Measurements from ENCODE around the gene CAV2. TPM values are rescaled to one million over a fixed set of nuclear protein-coding genes. Genes with fewer than 3 reads are reported as not detected.

The CAV2 gene
- total and polyA plus RNA-seq, 8 donors: 15.0 to 27.6 (median 25.7) TPM

- H3K27ac ChIP-seq: no peak overlapping the region
- no peaks in the 10 kb centered on the region for H3K27me3 ChIP-seq
- H3K36me3 ChIP-seq: no peaks in the 10 kb centered on the region
- FAIRE-seq: no peak
- no peak for TF ChIP-seq CTCF (IDR thresholded peaks at IDR 0.05)
- no peak for ATAC-seq
- no peaks in the 10 kb centered on the region for H3K4me1 ChIP-seq
- WGBS, 2 donors: 87 to 89% methylated on average over 6 of the region's 6 CpGs
- H3K4me3 ChIP-seq: no peak overlapping the region
- H3K9me3 ChIP-seq: no peaks in the 10 kb centered on the region
- intact Hi-C loops (cut with DNase I): no loop called here
- DNase-seq: no peak
Measured at GRCh38 chr7:116521046-116521664, 21.6 kb downstream of the CAV2 start.

- no peak for FAIRE-seq
- no peak for ATAC-seq
- Histone ChIP-seq H3K27ac (no peak overlapping the region), H3K4me3 (no peak overlapping the region), H3K9me3 (no peaks in the 10 kb centered on the region), H3K27me3 (no peaks in the 10 kb centered on the region), H3K36me3 (no peaks in the 10 kb centered on the region), H3K4me1 (no peaks in the 10 kb centered on the region)
- no peak for TF ChIP-seq CTCF (IDR thresholded peaks at IDR 0.05)
- DNase-seq: no peak
- intact Hi-C loops (cut with DNase I): no loop called here
- 52 to 65% methylated on average over 5 of the region's 5 CpGs for WGBS, 2 donors
Measured at GRCh38 chr7:116522247-116522646, 22.7 kb downstream of the CAV2 start.

GRCh38 chr7:116524221-116524608 is 24.7 kb downstream of the CAV2 start:
- DNase-seq (no peak), ATAC-seq (no peak), FAIRE-seq (no peak)
- Histone ChIP-seq H3K27me3 (no peaks in the 10 kb centered on the region), H3K9me3 (no peaks in the 10 kb centered on the region), H3K4me1 (no peaks in the 10 kb centered on the region), H3K4me3 (peak overlapping the region in 2 of 4 donors; percentile 47 to 68), H3K36me3 (no peaks in the 10 kb centered on the region), H3K27ac (peak overlapping the region in 1 of 4 donors; percentile 39)
- 40 to 45% methylated on average over 10 of the region's 10 CpGs for WGBS, 2 donors
- no peak for TF ChIP-seq CTCF (IDR thresholded peaks at IDR 0.05)
- intact Hi-C loops (cut with DNase I): no loop called here

GRCh38 chr7:116524609-116525297 is 25.2 kb downstream of the CAV2 start, which contains the start of gene CAV1:
Gene CAV1 (plus strand): TSS chr7:116525036. CDS start chr7:116525063, 27 bp downstream.
- peak; percentile 50 to 65 (median 63) for ATAC-seq

More at GRCh38 chr7:116524609-116525297, 25.2 kb downstream of the CAV2 start, which contains the start of gene CAV1:
- H3K36me3 ChIP-seq: no peaks in the 10 kb centered on the region
- WGBS, 2 donors: 2 to 3% methylated on average over 36 to 42 of the region's 42 CpGs
- FAIRE-seq (no peak), DNase-seq (peak; percentile 15 to 81 (median 60))
- H3K27me3 ChIP-seq: no peaks in the 10 kb centered on the region
- intact Hi-C loops (cut with DNase I): no loop called here
- H3K27ac ChIP-seq: peak within 1 kb of the TSS; percentile 6 to 48 (median 23)
- H3K9me3 ChIP-seq: no peaks in the 10 kb centered on the region
- H3K4me1 ChIP-seq: no peaks in the 10 kb centered on the region
- TF ChIP-seq CTCF (IDR thresholded peaks at IDR 0.05): no peak
- peak within 1 kb of the TSS; percentile 21 to 68 (median 47) for H3K4me3 ChIP-seq

Measured in pancreas (tissue), 10 donors.